SK-N-SH (cell line): ENCODE data around the gene FAIM2. TPM values are rescaled to one million over a fixed set of nuclear protein-coding genes. Genes with fewer than 3 reads are reported as not detected.

Source experiments
- CTCF ChIA-PET: fragments of 300-600, 350-600 bp; formaldehyde crosslinking; extraction: SDS; loops from one replicate; lab custom pipeline; 2021; lab: Yijun Ruan, JAX
- POLR2A ChIA-PET: fragments of 350-600 bp; sonication (Branson Sonifier 250); formaldehyde crosslinking; extraction: SDS; loops from one replicate; lab custom pipeline; 2020; ENCODE audit warnings: antibody characterized with exemption, inconsistent platforms; lab: Yijun Ruan, JAX
- DNase-seq: peaks from one replicate; pipeline ENCODE4 v3.0.0; 2012
- H2AFZ ChIP-seq: fragments of 200-600 bp; sonication (generic); 2 replicates; pipeline ENCODE4 v1.8.1; 2016; ENCODE audit warnings: antibody characterized with exemption, mild to moderate bottlenecking, low read depth
- H3F3A ChIP-seq: fragments of 200-600 bp; sonication (generic); replicated peaks from 2 replicates; pipeline ENCODE3; 2016; ENCODE audit warnings: antibody characterized with exemption, mild to moderate bottlenecking; ENCODE audit not compliant: insufficient read depth
- H3K27ac ChIP-seq, 2 experiments: fragments of 200-500 bp in 1 of 2; fragments of 200-600 bp in 1 of 2; sonication (Bioruptor generic) in 1 of 2; sonication (generic), shearing (Covaris generic) in 1 of 2; 2 replicates each; pipeline versions ENCODE4 v1.5.1 to v1.6.1; 2014 to 2016; ENCODE audit warnings: low read depth in 2 of 2, inconsistent platforms in 1 of 2, low read length in 1 of 2, mild to moderate bottlenecking in 1 of 2, mixed read lengths in 1 of 2
- H3K27me3 ChIP-seq: fragments of 200-600 bp; sonication (generic), shearing (Covaris generic); 2 replicates; pipeline ENCODE4 v1.6.1; 2016; ENCODE audit warnings: mixed run types; ENCODE audit not compliant: insufficient read depth
- H3K36me3 ChIP-seq, 2 experiments: fragments of 200-500 bp in 1 of 2; fragments of 200-600 bp in 1 of 2; sonication (Bioruptor generic) in 1 of 2; sonication (generic) in 1 of 2; replicated peaks in 1 of 2; 2 replicates each; pipeline versions ENCODE3 to v1.5.1; 2014 to 2016; ENCODE audit warnings: low read length in 1 of 2, mild to moderate bottlenecking in 1 of 2; ENCODE audit not compliant: insufficient read depth in 2 of 2, control insufficient read depth in 1 of 2
- H3K4me1 ChIP-seq, 2 experiments: fragments of 200-500 bp in 1 of 2; fragments of 200-600 bp in 1 of 2; sonication (Bioruptor generic) in 1 of 2; sonication (generic), shearing (Covaris generic) in 1 of 2; 2 replicates each; pipeline versions ENCODE4 v1.5.1 to v1.6.1; 2014 to 2016; ENCODE audit warnings: low read depth in 1 of 2, low read length in 1 of 2, mixed run types in 1 of 2; ENCODE audit not compliant: insufficient read depth in 2 of 2, control insufficient read depth in 1 of 2
- H3K4me2 ChIP-seq: fragments of 200-600 bp; sonication (generic), shearing (Covaris generic); 2 replicates; pipeline ENCODE4 v1.6.1; 2017; ENCODE audit warnings: mixed run types
- H3K4me3 ChIP-seq, 2 experiments: fragments of 200-500 bp in 1 of 2; fragments of 200-600 bp in 1 of 2; sonication (Bioruptor generic) in 1 of 2; sonication (generic), shearing (Covaris generic) in 1 of 2; 2 replicates each; pipeline versions ENCODE4 v1.5.1 to v1.8.1; 2014 to 2016; ENCODE audit warnings: low read depth in 2 of 2, inconsistent platforms in 1 of 2, low read length in 1 of 2, mild to moderate bottlenecking in 1 of 2, mixed read lengths in 1 of 2, moderate library complexity in 1 of 2
- H3K79me2 ChIP-seq: fragments of 200-600 bp; sonication (generic); 2 replicates; pipeline ENCODE4 v1.8.1; 2017; ENCODE audit warnings: mild to moderate bottlenecking; ENCODE audit not compliant: insufficient read depth
- H3K9ac ChIP-seq: fragments of 200-600 bp; sonication (generic); 2 replicates; pipeline ENCODE4 v1.6.1; 2017; ENCODE audit warnings: mixed run types
- H3K9me2 ChIP-seq: fragments of 200-600 bp; sonication (generic); 2 replicates; pipeline ENCODE4 v1.6.1; 2017; ENCODE audit warnings: mixed run types
- H3K9me3 ChIP-seq: fragments of 200-600 bp; sonication (generic); 2 replicates; pipeline ENCODE4 v1.6.1; 2017; ENCODE audit warnings: mixed run types, mild to moderate bottlenecking, moderate library complexity
- H4K20me1 ChIP-seq: fragments of 200-600 bp; sonication (generic); 2 replicates; pipeline ENCODE4 v1.6.1; 2017; ENCODE audit warnings: mild to moderate bottlenecking, mixed run types; ENCODE audit not compliant: insufficient read depth
- CHD2 ChIP-seq: fragments of 150-350 bp; IDR thresholded peaks from 2 replicates; pipeline ENCODE4 v1.6.1; 2018; ENCODE audit warnings: low read length; ENCODE audit not compliant: partially characterized antibody
- ELF1 ChIP-seq: IDR thresholded peaks from 2 replicates; pipeline ENCODE4 v1.4.0; 2012
- FOSL2 ChIP-seq: IDR thresholded peaks from 2 replicates; pipeline ENCODE4 v1.4.0; 2012; ENCODE audit warnings: low read depth, mild to moderate bottlenecking, moderate library complexity, borderline replicate concordance
- FOXJ3 ChIP-seq: sonication (generic); formaldehyde crosslinking; IDR thresholded peaks from 2 replicates; pipeline ENCODE4 v1.5.1; 2020; ENCODE audit warnings: mild to moderate bottlenecking, missing genetic modification reagents
- FOXM1 ChIP-seq: IDR thresholded peaks from 2 replicates; pipeline ENCODE4 v1.4.0; 2012; ENCODE audit warnings: low read depth, mild to moderate bottlenecking
- JUND ChIP-seq: IDR thresholded peaks from 2 replicates; pipeline ENCODE4 v1.4.0; 2012
- MEF2A ChIP-seq: IDR thresholded peaks from 2 replicates; pipeline ENCODE4 v1.4.0; 2012; ENCODE audit warnings: low read depth, borderline replicate concordance
- MXI1 ChIP-seq: IDR thresholded peaks from 2 replicates; pipeline ENCODE4 v1.6.1; 2012; ENCODE audit warnings: mild to moderate bottlenecking, low read depth, low read length, improper control_type of control experiment
- NFIC ChIP-seq: IDR thresholded peaks from 2 replicates; pipeline ENCODE4 v1.4.0; 2012; ENCODE audit warnings: borderline replicate concordance
- POLR2AphosphoS5 ChIP-seq: IDR thresholded peaks from 2 replicates; pipeline ENCODE4 v1.6.1; 2012; ENCODE audit warnings: low read depth, low read length
- RAD21 ChIP-seq: IDR thresholded peaks from 2 replicates; pipeline ENCODE4 v1.6.1; 2012; ENCODE audit warnings: mild to moderate bottlenecking, low read length
- RCOR1 ChIP-seq: fragments of 150-350 bp; IDR thresholded peaks from 2 replicates; pipeline ENCODE4 v1.6.1; 2017; ENCODE audit warnings: antibody characterized with exemption, low read length
- RFX5 ChIP-seq: IDR thresholded peaks from 2 replicates; pipeline ENCODE4 v1.6.1; 2012; ENCODE audit warnings: mild to moderate bottlenecking, improper control_type of control experiment, low read length
- RXRA ChIP-seq: IDR thresholded peaks from 2 replicates; pipeline ENCODE4 v1.4.0; 2012; ENCODE audit warnings: low read depth, mild to moderate bottlenecking, borderline replicate concordance
- SIN3A ChIP-seq: IDR thresholded peaks from 2 replicates; pipeline ENCODE4 v1.6.1; 2012; ENCODE audit warnings: low read depth, mild to moderate bottlenecking, low read length, moderate library complexity, borderline replicate concordance
- SMC3 ChIP-seq: IDR thresholded peaks from 2 replicates; pipeline ENCODE4 v1.6.1; 2012; ENCODE audit warnings: low read depth, low read length, improper control_type of control experiment
- TAF1 ChIP-seq: IDR thresholded peaks from 2 replicates; pipeline ENCODE4 v1.6.1; 2012; ENCODE audit warnings: low read depth, mild to moderate bottlenecking, low read length, moderate library complexity, borderline replicate concordance
- TCF12 ChIP-seq: IDR thresholded peaks from 2 replicates; pipeline ENCODE4 v1.4.0; 2012
- TEAD4 ChIP-seq: IDR thresholded peaks from 2 replicates; pipeline ENCODE4 v1.4.0; 2012; ENCODE audit warnings: mild to moderate bottlenecking, borderline replicate concordance; ENCODE audit not compliant: insufficient read depth
- YY1 ChIP-seq: IDR thresholded peaks from 2 replicates; pipeline ENCODE4 v1.4.0; 2012; ENCODE audit warnings: low read depth, mild to moderate bottlenecking
- WGBS: methylation state at CpG from one replicate; pipeline ENCODE4 v1.1.6; 2017; ENCODE audit warnings: low lambda C conversion rate; 5-methylcytosine and 5-hydroxymethylcytosine counted together
- polyA plus RNA-seq, 3 experiments: library from polyadenylated mRNA; depleted of rRNA; stranded (reverse); fragments of >200 nt; gene quantifications; 2 replicates each; pipeline ENCODE4 v1.2.3, GENCODE V29; 2012
- TF ChIP-seq, protein P1 (sequence below): fragments of 150-350 bp; IDR thresholded peaks from 2 replicates; pipeline ENCODE4 v1.6.1; 2016; ENCODE audit warnings: mild to moderate bottlenecking, low read depth, low read length
- TF ChIP-seq, protein P2 (sequence below): IDR thresholded peaks from 2 replicates; pipeline ENCODE4; 2012
- TF ChIP-seq, protein P3 (sequence below): IDR thresholded peaks from 2 replicates; pipeline ENCODE4 v1.4.0; 2012; ENCODE audit warnings: low read depth, borderline replicate concordance

Gene FAIM2
- polyA plus RNA-seq, 1 of the 3 experiments (the other 2 are of a cell fraction), result 11.3 TPM

DNA sequence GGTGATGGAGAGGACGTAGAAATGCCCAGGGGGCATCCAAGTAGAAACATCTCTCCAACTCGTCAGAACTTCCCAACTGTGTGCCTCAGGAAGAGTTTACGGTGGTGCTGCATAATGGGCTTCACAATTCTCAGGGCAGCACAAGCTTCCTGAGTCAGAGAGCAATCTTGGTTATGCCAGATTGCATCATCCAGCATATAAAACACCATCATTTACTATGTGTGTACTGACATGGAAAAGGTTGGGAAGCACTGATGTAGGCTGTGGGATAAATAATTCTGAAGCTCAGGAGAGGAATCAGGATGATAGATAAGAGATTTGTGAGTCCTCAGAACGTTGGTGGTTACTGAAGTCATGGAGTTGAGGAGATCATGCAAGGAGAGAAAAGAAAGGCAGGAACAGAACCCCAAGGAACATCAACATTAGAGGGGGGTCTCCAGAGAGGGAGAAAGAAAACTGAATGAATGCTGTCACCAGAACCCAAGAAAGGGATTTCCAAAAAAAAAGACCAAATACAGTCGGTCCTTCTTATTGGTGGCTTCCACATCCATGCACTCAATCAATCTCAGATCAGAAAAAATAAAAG, 70.8 kb downstream of the FAIM2 start:
- H3F3A ChIP-seq, result peaks cover 4% of the 10 kb centered on the region
- POLR2A ChIA-PET, result interaction anchor here (1.3 kb wide), 1 partner anchor 92 kb away, joined by 3 read pairs; the partner anchor contains the start of gene TMBIM6
- no peak overlapping the region for H3K4me2 ChIP-seq
- no peaks in the 10 kb centered on the region for H3K27me3 ChIP-seq
- no peaks in the 10 kb centered on the region for H4K20me1 ChIP-seq
- CTCF ChIA-PET, result interaction anchor here (0.6 to 1.0 kb wide), 2 partner anchors 8 to 69 kb away, joined by 3 read pairs; no protein-coding TSS in a partner anchor
- no peak overlapping the region for H2AFZ ChIP-seq
- H3K9me2 ChIP-seq, result no peaks in the 10 kb centered on the region
- H3K9me3 ChIP-seq, result no peaks in the 10 kb centered on the region
- H3K79me2 ChIP-seq, result no peaks in the 10 kb centered on the region
- H3K9ac ChIP-seq, result no peak overlapping the region
- TF ChIP-seq YY1 (no peak), RAD21 (no peak), JUND (no peak), SMC3 (no peak), ELF1 (no peak), RXRA (no peak), MEF2A (no peak), CHD2 (no peak), TAF1 (no peak), MXI1 (no peak), NFIC (no peak), FOXM1 (no peak)
- TF ChIP-seq, protein P1, sequence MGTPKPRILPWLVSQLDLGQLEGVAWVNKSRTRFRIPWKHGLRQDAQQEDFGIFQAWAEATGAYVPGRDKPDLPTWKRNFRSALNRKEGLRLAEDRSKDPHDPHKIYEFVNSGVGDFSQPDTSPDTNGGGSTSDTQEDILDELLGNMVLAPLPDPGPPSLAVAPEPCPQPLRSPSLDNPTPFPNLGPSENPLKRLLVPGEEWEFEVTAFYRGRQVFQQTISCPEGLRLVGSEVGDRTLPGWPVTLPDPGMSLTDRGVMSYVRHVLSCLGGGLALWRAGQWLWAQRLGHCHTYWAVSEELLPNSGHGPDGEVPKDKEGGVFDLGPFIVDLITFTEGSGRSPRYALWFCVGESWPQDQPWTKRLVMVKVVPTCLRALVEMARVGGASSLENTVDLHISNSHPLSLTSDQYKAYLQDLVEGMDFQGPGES, result no peak
- TF ChIP-seq, protein P2, sequence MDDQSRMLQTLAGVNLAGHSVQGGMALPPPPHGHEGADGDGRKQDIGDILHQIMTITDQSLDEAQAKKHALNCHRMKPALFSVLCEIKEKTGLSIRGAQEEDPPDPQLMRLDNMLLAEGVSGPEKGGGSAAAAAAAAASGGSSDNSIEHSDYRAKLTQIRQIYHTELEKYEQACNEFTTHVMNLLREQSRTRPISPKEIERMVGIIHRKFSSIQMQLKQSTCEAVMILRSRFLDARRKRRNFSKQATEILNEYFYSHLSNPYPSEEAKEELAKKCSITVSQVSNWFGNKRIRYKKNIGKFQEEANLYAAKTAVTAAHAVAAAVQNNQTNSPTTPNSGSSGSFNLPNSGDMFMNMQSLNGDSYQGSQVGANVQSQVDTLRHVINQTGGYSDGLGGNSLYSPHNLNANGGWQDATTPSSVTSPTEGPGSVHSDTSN, result no peak
- 75% methylated on average over 5 of the region's 5 CpGs for WGBS
- H3K27ac ChIP-seq, result no peak overlapping the region
- H3K36me3 ChIP-seq, result peaks cover 0 to 2% of the 10 kb centered on the region in 2 experiments
- peaks cover 0 to 8% of the 10 kb centered on the region in 2 experiments; a peak in 2 of 4 replicates for H3K4me1 ChIP-seq
- no peak overlapping the region for H3K4me3 ChIP-seq
- no peak for DNase-seq

DNA sequence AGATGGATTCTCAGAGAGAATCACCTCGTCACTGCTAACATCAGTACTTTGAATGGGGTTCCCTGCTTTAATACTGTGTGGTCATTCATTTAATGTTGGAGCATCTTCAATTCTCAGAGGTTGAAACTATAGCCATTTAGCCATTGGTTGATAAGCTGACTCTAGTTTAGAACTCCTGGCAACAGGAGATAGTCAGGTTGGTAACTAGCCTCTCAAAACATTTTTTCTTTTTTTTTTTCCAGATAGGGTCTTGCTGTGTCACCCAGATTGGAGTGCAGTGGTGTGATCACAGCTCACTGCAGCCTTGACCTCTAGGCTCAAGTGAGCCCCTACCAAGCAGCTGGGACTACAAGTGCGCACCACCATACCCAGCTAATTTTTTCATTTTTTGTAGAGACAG, 72.0 kb downstream of the FAIM2 start:
- Histone ChIP-seq H2AFZ (no peak overlapping the region), H3K27ac (no peak overlapping the region), H4K20me1 (peaks cover 2% of the 10 kb centered on the region; the same call in 1 of the 2 replicates), H3K9ac (no peak overlapping the region), H3K9me2 (no peaks in the 10 kb centered on the region), H3F3A (peaks cover 4% of the 10 kb centered on the region), H3K27me3 (no peaks in the 10 kb centered on the region), H3K79me2 (peaks cover 10% of the 10 kb centered on the region), H3K4me3 (no peak overlapping the region), H3K9me3 (no peaks in the 10 kb centered on the region), H3K36me3 (no peaks in the 10 kb centered on the region), H3K4me2 (no peak overlapping the region), H3K4me1 (peaks cover 5 to 14% of the 10 kb centered on the region in 2 experiments; a peak in 3 of 4 replicates)
- ChIA-PET POLR2A (interaction anchor here (1.3 kb wide), 1 partner anchor 90 kb away, joined by 3 read pairs; the partner anchor contains the start of gene TMBIM6), CTCF (interaction anchor here (0.6 to 1.4 kb wide), 5 partner anchors 35 to 193 kb away, joined by 3 to 5 read pairs (median 3); no protein-coding TSS in a partner anchor)
- WGBS, result 94% methylated on average over 2 of the region's 2 CpGs
- no peak for DNase-seq
- TF ChIP-seq TCF12, result no peak
- TF ChIP-seq YY1, result no peak
- TF ChIP-seq, protein P1, result no peak
- TF ChIP-seq FOSL2, result no peak
- TF ChIP-seq, protein P3, sequence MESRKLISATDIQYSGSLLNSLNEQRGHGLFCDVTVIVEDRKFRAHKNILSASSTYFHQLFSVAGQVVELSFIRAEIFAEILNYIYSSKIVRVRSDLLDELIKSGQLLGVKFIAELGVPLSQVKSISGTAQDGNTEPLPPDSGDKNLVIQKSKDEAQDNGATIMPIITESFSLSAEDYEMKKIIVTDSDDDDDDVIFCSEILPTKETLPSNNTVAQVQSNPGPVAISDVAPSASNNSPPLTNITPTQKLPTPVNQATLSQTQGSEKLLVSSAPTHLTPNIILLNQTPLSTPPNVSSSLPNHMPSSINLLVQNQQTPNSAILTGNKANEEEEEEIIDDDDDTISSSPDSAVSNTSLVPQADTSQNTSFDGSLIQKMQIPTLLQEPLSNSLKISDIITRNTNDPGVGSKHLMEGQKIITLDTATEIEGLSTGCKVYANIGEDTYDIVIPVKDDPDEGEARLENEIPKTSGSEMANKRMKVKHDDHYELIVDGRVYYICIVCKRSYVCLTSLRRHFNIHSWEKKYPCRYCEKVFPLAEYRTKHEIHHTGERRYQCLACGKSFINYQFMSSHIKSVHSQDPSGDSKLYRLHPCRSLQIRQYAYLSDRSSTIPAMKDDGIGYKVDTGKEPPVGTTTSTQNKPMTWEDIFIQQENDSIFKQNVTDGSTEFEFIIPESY, result no peak
- TF ChIP-seq MXI1, result no peak
- TF ChIP-seq MEF2A, result no peak
- no peak for TF ChIP-seq RCOR1
- TF ChIP-seq NFIC, result no peak
- no peak for TF ChIP-seq RFX5
- no peak for TF ChIP-seq ELF1
- TF ChIP-seq RXRA, result no peak
- TF ChIP-seq SIN3A, result no peak
- no peak for TF ChIP-seq FOXJ3 (CRISPR knock-in tag)
- TF ChIP-seq POLR2AphosphoS5, result no peak
- no peak for TF ChIP-seq TAF1
- no peak for TF ChIP-seq TEAD4
